Measurements from ENCODE around the gene ZNF267.

DNA sequence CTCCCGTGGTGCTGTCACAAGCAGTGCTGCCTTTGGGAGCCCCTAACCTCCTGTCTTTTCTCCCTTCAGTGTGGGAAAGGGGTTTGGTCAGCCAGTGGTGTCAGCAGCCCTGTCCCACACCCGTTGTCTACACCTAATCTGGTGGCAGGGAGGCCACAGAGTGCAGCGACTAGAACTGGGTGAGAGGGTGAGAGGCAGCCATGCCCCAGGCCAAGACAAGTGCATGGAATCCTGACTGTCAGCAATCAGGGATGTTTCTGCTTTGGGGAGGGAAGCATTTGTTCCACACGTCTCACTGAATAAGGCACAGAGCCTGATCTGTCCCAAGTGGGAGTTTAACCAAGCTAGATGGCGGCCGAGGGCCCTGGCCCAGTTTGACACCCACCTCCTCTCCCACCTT, 1.4 kb upstream of the ZNF267 start:
- TF ChIP-seq EZH2phosphoT487 (IDR thresholded peaks at IDR 0.05; ENCODE audit: borderline replicate concordance, low read length) (no peak), CTCF (IDR thresholded peaks at IDR 0.05; ENCODE audit: low read depth, low read length, poor library complexity, severe bottlenecking) (no peak)
